SK-N-SH treated with all-trans-retinoic acid at 6 μM for 48 hours (cell line): ENCODE results near the gene PDCD1LG2.
"Not testable (repeated sequence)": the region's sequence is repeated elsewhere in the genome, so short reads cannot be mapped to it uniquely, and the experiment has no call there.

Experiments
- ATAC-seq: fragments of 200-7000 bp; cut with Tn5 transposase; 3 replicates; pipeline ENCODE4 v1.9.1; 2020; ENCODE audit warnings: mild to moderate bottlenecking, moderate library complexity
- ARNTL ChIP-seq: fragments of 450-650 bp; formaldehyde crosslinking; IDR thresholded peaks from 2 replicates; pipeline ENCODE4 v1.5.0; 2020; ENCODE audit warnings: low read depth, mild to moderate bottlenecking, moderate library complexity, borderline replicate concordance
- BACH2 ChIP-seq: fragments of 250-450 bp; sonication (Bioruptor Pico); IDR thresholded peaks from 2 replicates; pipeline ENCODE4 v1.9.0; 2021; ENCODE audit warnings: mild to moderate bottlenecking, borderline replicate concordance
- CSDC2 ChIP-seq: fragments of 250-450 bp; sonication (Bioruptor Pico); IDR thresholded peaks from 2 replicates; pipeline ENCODE4 v1.5.0; 2020; ENCODE audit warnings: mild to moderate bottlenecking, moderate library complexity
- ESRRG ChIP-seq: fragments of 250-450 bp; sonication (Bioruptor Pico); IDR thresholded peaks from 2 replicates; pipeline ENCODE4 v1.6.1; 2021; ENCODE audit warnings: mild to moderate bottlenecking
- ISL1 ChIP-seq: fragments of 250-450 bp; sonication (Bioruptor Pico); IDR thresholded peaks from 2 replicates; pipeline ENCODE4 v2.1.2; 2022; ENCODE audit warnings: mild to moderate bottlenecking, moderate library complexity
- TOX ChIP-seq: fragments of 250-450 bp; sonication (Bioruptor Pico); IDR thresholded peaks from 2 replicates; pipeline ENCODE4 v1.8.0; 2021; ENCODE audit warnings: mild to moderate bottlenecking, moderate library complexity, borderline replicate concordance
- ZFP3 ChIP-seq: fragments of 250-450 bp; sonication (Bioruptor Pico); IDR thresholded peaks from 2 replicates; pipeline ENCODE4 v1.5.0; 2020; ENCODE audit warnings: mild to moderate bottlenecking, moderate library complexity
- ZFP30 ChIP-seq: fragments of 450-650 bp; formaldehyde crosslinking; IDR thresholded peaks from 2 replicates; pipeline ENCODE4 v1.5.0; 2022; ENCODE audit warnings: mild to moderate bottlenecking, moderate library complexity
- ZNF565 ChIP-seq: fragments of 450-650 bp; formaldehyde crosslinking; conservative IDR thresholded peaks from 2 replicates; pipeline ENCODE4 v1.5.0; 2020; ENCODE audit warnings: low read depth, mild to moderate bottlenecking, moderate library complexity
- TF ChIP-seq, protein P1 (sequence below): fragments of 250-450 bp; sonication (Bioruptor Pico); IDR thresholded peaks from 2 replicates; pipeline ENCODE4 v1.5.1; 2021; ENCODE audit warnings: mild to moderate bottlenecking, moderate library complexity
- TF ChIP-seq, protein P2 (sequence below): fragments of 250-450 bp; sonication (Bioruptor Pico); IDR thresholded peaks from 2 replicates; pipeline ENCODE4 v1.5.0; 2020; ENCODE audit warnings: mild to moderate bottlenecking, moderate library complexity
- TF ChIP-seq, protein P3 (sequence below): fragments of 250-450 bp; sonication (Bioruptor Pico); IDR thresholded peaks from 2 replicates; pipeline ENCODE4 v1.8.0; 2021; ENCODE audit warnings: low read depth, mild to moderate bottlenecking, moderate library complexity, borderline replicate concordance
- TF ChIP-seq, protein P4 (sequence below): fragments of 250-450 bp; sonication (Bioruptor Pico); IDR thresholded peaks from 2 replicates; pipeline ENCODE4 v1.8.0; 2020; ENCODE audit warnings: mild to moderate bottlenecking, moderate library complexity, borderline replicate concordance

The PDCD1LG2 gene

DNA sequence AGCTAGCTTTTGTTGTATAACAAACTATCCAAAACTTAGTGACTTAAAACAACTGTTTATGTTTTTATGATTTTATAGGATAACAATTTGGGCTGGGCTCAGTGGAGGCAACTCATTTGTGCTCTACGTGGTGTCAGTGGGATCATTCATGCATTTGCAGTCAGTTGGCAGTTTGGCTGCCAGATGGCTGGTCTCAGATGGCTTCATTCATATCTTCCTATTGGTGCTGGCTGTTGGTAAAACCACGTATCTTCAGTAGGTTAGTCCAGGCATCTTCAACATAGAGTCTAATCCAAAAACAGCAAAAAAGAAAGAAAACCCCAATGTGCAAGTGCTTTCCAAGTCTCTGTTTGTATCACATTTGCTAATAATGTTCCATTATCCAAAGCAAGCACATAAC is 66.9 kb downstream of the PDCD1LG2 start (continued):
- TF ChIP-seq BACH2 (CRISPR knock-in tag) (no peak), CSDC2 (CRISPR knock-in tag) (no peak)

DNA sequence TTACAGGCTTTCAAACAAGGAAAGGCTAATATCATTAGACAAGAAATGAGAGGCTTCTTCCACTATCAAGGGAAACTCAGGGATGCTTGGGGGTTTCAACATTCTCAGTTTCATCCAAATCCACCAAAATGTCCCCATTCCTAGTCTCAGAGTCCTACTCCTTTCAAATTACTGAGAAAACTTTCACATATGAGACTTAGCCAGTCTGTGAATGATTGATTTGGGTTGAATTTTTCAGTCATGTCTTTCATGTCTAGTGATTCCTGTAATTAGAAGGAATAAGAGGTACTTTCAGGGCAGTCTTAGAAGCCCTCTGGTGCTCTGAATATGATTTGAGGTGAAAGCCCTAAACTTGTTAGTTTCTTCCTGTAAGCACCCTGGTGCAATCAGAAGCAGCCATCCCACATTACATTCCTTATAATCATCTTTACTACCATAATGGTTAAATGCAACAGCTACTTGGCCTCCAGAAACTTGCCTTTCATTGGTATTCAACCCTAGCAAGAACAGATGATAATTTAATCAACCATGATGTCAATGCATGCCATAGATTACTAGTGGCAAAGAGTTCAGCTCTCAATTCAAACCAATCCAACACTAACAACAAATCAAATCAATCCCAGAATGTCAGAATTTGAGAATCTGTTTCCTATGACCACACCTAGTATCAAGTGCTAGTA is 67.8 kb downstream of the PDCD1LG2 start:
- TF ChIP-seq ISL1 (CRISPR knock-in tag) (peak; percentile 37), ARNTL (CRISPR knock-in tag) (no peak)
- TF ChIP-seq, protein P1, sequence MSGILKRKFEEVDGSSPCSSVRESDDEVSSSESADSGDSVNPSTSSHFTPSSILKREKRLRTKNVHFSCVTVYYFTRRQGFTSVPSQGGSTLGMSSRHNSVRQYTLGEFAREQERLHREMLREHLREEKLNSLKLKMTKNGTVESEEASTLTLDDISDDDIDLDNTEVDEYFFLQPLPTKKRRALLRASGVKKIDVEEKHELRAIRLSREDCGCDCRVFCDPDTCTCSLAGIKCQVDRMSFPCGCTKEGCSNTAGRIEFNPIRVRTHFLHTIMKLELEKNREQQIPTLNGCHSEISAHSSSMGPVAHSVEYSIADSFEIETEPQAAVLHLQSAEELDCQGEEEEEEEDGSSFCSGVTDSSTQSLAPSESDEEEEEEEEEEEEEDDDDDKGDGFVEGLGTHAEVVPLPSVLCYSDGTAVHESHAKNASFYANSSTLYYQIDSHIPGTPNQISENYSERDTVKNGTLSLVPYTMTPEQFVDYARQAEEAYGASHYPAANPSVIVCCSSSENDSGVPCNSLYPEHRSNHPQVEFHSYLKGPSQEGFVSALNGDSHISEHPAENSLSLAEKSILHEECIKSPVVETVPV: no peak
- peak; percentile 44 for ATAC-seq

DNA sequence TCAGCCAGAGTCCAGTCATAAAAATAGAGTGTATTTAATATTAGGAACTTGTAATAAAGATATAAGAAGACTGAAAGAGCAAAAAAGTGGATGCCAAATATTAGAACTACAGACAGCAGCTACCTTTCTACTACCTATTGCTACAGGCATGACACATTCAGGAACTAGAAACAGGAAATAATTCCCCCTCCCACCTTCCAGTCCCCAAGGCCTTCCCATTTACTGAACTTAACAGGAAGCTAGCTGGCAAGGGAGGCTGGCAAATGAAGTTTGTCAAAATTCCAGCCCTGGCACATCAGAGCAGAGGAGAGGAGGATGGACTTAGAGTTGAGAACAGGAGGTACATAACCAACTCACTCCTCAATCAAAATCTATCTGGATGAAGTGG is 68.4 kb downstream of the PDCD1LG2 start:
- TF ChIP-seq ZFP30 (CRISPR knock-in tag) (no peak), TOX (CRISPR knock-in tag) (no peak), ZNF565 (CRISPR knock-in tag) (no peak)
- TF ChIP-seq, protein P2, sequence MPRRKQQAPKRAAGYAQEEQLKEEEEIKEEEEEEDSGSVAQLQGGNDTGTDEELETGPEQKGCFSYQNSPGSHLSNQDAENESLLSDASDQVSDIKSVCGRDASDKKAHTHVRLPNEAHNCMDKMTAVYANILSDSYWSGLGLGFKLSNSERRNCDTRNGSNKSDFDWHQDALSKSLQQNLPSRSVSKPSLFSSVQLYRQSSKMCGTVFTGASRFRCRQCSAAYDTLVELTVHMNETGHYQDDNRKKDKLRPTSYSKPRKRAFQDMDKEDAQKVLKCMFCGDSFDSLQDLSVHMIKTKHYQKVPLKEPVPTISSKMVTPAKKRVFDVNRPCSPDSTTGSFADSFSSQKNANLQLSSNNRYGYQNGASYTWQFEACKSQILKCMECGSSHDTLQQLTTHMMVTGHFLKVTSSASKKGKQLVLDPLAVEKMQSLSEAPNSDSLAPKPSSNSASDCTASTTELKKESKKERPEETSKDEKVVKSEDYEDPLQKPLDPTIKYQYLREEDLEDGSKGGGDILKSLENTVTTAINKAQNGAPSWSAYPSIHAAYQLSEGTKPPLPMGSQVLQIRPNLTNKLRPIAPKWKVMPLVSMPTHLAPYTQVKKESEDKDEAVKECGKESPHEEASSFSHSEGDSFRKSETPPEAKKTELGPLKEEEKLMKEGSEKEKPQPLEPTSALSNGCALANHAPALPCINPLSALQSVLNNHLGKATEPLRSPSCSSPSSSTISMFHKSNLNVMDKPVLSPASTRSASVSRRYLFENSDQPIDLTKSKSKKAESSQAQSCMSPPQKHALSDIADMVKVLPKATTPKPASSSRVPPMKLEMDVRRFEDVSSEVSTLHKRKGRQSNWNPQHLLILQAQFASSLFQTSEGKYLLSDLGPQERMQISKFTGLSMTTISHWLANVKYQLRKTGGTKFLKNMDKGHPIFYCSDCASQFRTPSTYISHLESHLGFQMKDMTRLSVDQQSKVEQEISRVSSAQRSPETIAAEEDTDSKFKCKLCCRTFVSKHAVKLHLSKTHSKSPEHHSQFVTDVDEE (CRISPR knock-in tag): no peak
- ATAC-seq: no peak

DNA sequence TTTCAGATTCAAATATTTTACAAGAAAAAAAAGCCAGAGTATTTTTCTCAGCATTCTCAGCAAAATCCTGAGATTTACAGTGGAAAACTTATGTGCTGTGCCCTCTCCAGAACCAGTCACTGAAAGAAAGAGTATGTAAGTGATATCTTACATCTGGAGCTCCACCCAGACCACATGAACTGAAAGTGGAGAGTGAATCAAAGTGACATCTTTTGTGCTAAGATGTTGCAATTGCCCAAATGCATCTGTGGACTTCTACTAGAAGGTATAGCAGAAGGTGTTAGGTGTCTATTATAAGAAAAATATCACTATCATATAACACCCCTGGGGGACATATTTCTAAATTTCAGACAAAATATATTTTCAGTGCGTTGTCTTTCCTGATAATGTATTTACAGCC is 69.5 kb downstream of the PDCD1LG2 start:
- TF ChIP-seq, protein P3, sequence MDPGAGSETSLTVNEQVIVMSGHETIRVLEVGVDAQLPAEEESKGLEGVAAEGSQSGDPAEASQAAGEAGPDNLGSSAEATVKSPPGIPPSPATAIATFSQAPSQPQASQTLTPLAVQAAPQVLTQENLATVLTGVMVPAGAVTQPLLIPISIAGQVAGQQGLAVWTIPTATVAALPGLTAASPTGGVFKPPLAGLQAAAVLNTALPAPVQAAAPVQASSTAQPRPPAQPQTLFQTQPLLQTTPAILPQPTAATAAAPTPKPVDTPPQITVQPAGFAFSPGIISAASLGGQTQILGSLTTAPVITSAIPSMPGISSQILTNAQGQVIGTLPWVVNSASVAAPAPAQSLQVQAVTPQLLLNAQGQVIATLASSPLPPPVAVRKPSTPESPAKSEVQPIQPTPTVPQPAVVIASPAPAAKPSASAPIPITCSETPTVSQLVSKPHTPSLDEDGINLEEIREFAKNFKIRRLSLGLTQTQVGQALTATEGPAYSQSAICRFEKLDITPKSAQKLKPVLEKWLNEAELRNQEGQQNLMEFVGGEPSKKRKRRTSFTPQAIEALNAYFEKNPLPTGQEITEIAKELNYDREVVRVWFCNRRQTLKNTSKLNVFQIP: no peak
- TF ChIP-seq ZFP3 (CRISPR knock-in tag): no peak
- no peak for ATAC-seq

DNA sequence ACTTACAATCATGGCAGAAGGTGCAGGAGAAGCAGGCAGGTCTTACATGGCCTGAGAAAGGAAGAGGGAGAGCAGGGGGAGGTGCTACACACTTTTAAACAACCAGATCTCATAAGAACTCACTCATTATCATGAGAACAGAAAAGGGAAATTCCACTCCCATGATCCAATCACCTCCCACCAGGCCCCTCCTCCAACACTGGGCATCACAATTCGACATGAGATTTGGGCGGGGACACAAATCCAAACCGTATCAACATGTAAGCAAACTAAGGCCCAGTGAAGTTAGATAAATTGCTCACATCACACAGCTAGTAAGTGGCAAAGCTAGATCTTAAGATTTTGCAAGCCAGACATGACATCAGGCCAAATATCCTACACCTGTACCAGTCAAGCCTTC is 70.3 kb downstream of the PDCD1LG2 start:
- TF ChIP-seq ISL1 (CRISPR knock-in tag) (no peak), BACH2 (CRISPR knock-in tag) (no peak), ESRRG (no peak), ZFP3 (CRISPR knock-in tag) (no peak)
- TF ChIP-seq, protein P3: no peak
- TF ChIP-seq, protein P4, sequence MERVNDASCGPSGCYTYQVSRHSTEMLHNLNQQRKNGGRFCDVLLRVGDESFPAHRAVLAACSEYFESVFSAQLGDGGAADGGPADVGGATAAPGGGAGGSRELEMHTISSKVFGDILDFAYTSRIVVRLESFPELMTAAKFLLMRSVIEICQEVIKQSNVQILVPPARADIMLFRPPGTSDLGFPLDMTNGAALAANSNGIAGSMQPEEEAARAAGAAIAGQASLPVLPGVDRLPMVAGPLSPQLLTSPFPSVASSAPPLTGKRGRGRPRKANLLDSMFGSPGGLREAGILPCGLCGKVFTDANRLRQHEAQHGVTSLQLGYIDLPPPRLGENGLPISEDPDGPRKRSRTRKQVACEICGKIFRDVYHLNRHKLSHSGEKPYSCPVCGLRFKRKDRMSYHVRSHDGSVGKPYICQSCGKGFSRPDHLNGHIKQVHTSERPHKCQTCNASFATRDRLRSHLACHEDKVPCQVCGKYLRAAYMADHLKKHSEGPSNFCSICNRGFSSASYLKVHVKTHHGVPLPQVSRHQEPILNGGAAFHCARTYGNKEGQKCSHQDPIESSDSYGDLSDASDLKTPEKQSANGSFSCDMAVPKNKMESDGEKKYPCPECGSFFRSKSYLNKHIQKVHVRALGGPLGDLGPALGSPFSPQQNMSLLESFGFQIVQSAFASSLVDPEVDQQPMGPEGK: no peak
- TF ChIP-seq, all 23 proteins: peak for 0
- no peak for ATAC-seq

DNA sequence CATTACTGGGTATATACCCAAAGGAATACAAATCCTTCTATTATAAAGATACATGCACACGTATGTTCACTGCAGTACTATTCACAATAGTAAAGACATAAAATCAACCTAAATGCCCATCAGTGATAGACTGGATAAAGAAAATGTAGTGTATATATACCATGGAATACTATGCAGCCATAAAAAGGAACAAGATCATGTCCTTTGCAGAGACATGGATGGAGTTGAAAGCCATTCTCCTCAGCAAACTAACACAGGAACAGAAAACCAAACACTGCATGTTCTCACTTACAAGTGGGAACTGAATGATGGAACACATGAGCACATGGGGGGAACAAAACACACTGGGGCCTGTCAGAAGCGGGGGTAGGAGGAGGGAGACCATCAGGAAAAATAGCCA is 71.4 kb downstream of the PDCD1LG2 start:
- not testable (repeated sequence) for ATAC-seq
